ENCODE results near the gene TERT.
"Not testable (repeated sequence)": the region's sequence is repeated elsewhere in the genome, so short reads cannot be mapped to it uniquely, and the experiment has no call there.

Gene TERT

DNA sequence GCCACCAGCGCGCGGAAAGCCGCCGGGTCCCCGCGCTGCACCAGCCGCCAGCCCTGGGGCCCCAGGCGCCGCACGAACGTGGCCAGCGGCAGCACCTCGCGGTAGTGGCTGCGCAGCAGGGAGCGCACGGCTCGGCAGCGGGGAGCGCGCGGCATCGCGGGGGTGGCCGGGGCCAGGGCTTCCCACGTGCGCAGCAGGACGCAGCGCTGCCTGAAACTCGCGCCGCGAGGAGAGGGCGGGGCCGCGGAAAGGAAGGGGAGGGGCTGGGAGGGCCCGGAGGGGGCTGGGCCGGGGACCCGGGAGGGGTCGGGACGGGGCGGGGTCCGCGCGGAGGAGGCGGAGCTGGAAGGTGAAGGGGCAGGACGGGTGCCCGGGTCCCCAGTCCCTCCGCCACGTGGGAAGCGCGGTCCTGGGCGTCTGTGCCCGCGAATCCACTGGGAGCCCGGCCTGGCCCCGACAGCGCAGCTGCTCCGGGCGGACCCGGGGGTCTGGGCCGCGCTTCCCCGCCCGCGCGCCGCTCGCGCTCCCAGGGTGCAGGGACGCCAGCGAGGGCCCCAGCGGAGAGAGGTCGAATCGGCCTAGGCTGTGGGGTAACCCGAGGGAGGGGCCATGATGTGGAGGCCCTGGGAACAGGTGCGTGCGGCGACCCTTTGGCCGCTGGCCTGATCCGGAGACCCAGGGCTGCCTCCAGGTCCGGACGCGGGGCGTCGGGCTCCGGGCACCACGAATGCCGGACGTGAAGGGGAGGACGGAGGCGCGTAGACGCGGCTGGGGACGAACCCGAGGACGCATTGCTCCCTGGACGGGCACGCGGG is at the start of gene TERT:
Gene TERT (minus strand): TSS at position 234 of the 815 bp plus-strand sequence. CDS start 79 bp downstream, at position 155.
- DNase-seq, result peak in 1 of 2 experiments; percentile 23
- TF ChIP-seq POLR2A (IDR thresholded peaks at IDR 0.05; ENCODE audit: low read length) (no peak), GATA1 (IDR thresholded peaks at IDR 0.05; ENCODE audit: low read depth, low read length) (no peak)

DNA sequence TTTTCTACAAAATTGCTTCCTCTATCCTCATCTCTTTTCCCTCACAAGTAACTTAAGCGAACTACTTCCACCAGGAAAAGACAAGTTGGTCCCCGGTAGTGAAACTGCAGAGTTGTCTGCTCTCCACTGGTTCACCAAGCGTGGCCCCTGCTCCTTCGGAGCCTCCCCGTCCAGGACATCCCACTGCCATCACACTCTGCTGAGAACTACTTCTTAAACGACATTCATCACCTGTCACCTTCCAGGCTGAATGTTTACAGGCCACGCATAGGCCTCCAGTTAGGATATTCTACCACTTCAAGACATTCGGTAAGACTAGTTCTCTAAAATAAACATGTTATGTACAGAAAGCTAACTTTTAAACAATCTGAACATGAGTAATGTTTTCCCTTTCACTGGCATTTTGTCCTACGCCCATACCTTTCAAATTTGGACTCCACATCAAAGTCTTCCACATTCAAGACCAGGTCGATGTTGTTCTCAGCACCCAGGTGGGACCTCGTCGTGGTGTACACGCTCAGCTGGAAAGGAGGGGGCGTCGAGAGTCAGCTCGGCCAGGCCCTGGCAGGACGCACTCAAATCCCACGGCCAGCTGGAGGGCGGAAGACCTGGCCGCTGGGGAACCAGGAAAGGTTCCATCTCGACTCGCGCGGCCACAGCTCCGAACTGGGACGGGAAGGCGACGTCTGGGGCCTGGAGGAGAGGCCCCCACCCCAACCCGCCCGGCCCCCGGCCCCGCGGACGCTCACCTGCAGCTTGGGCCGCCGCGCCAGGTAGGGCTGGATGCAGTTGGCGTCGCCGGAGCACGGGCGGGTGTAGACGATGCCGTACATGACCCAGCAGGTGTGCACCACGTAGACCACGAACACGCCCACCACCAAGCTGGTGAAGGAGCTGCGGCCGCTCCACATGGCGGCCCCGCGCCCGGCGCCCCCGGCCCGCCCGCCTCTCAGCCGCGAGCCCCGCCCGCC is 49.3 kb upstream of the TERT start:
- DNase-seq, result peak; percentile 43 to 55

DNA sequence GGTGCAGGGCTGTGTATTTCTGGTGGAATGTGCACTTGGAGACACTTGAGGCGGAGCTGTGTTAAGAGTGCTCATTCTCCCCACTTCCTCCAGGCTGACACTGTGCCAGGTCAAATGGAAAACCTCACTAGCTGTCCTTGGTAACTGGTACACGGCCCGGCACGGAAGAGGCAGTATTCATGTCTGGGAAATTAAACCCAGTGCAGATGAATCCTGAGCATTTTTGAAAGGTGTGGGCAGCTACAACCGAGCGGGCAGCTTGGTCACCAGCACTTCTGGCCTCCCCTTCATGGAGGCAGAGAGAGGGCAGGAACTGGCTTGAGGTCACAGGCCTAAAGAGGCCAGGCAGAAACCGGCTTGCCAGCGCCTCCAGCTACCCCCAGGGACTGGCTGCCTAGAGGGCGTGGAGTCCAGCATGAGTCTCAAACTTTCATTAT is 48.5 kb upstream of the TERT start:
- DNase-seq, result no peak
- TF ChIP-seq GATA1 (IDR thresholded peaks at IDR 0.05; ENCODE audit: low read depth, low read length), result no peak
- TF ChIP-seq POLR2A (IDR thresholded peaks at IDR 0.05; ENCODE audit: low read length), result no peak

More for the DNA sequence above, 49.3 kb upstream of the TERT start:
- TF ChIP-seq POLR2A (IDR thresholded peaks at IDR 0.05; ENCODE audit: low read length) (no peak), GATA1 (IDR thresholded peaks at IDR 0.05; ENCODE audit: low read depth, low read length) (no peak)

DNA sequence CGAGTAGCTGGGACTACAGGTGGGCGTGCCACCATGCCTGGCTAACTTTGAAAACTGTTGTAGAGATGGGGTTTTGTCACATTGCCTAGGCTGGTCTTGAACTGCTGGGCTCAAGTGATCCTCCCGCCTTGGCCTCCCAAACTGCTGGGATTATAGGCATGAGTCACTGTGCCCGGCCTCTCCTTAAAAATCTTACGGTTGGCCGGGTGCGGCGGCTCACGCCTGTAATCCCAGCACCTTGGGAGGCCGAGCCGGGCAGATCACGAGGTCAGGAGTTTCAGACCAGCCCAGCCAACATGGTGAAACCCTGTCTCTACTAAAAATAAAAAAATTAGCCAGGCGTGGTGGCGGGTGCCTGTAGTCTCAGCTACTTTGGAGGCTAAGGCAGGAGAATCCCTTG is 47.8 kb upstream of the TERT start:
- DNase-seq, result not testable (repeated sequence)

DNA sequence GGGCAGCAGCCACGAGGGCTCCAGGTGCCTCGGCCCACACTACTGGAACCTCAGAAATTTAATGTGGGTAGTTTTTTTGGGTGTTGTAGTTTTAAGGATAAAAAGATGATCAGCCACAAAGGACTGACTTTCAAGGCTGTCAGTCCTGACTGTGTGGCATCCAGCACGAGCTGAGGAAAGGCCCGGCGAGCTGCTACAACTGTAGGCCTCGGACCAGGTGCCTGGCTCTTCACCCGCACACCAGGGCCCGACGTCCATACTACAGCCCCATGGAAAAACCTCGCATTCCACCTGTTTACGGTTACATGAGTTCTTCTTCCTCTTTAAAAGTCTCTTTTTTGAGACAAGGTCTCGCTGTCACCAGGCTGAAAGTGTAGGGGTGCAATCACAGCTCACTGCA is 47.4 kb upstream of the TERT start:
- DNase-seq, result no peak
- TF ChIP-seq GATA1 (IDR thresholded peaks at IDR 0.05; ENCODE audit: low read depth, low read length) (no peak), POLR2A (IDR thresholded peaks at IDR 0.05; ENCODE audit: low read length) (no peak)

DNA sequence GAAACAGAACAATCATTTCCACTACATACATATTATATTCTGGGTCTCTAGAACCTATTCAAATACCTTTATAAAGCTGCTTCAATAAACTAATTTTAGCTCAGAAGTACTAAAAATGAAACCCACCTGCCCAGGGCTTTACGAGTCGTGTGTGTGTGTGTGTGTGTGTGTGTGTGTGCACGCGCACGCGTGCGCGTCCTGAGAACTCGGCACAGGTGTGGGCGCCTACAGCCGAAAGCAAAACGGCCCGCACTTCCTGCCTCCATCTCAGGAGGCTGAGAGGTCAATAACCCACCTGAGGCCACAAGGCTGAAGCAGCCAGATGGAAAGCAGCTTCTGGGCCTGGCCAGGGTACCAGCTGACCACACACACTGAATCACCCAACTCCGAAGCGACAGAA is 47.0 kb upstream of the TERT start:
- no peak for DNase-seq
- TF ChIP-seq GATA1 (IDR thresholded peaks at IDR 0.05; ENCODE audit: low read depth, low read length) (no peak), POLR2A (IDR thresholded peaks at IDR 0.05; ENCODE audit: low read length) (no peak)

DNA sequence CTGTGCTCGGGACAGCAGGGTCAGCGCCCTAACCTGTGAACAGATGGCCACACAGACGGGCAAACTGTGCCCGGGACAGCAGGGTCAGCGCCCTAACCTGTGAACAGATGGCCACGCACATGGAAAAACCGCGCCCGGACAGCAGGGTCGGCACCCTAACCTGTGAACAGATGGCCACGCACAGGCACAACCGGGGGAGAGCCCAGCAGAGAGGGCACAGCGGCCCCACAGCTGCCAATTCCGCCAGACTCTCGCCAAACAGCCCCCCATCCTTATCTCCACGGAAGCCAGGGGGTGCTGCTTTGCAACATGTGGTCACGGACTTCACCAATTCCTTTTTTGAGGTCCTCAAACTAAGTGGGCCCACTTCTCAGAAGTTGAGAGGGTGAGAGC is 44.9 kb upstream of the TERT start:
- not testable (repeated sequence) for DNase-seq

DNA sequence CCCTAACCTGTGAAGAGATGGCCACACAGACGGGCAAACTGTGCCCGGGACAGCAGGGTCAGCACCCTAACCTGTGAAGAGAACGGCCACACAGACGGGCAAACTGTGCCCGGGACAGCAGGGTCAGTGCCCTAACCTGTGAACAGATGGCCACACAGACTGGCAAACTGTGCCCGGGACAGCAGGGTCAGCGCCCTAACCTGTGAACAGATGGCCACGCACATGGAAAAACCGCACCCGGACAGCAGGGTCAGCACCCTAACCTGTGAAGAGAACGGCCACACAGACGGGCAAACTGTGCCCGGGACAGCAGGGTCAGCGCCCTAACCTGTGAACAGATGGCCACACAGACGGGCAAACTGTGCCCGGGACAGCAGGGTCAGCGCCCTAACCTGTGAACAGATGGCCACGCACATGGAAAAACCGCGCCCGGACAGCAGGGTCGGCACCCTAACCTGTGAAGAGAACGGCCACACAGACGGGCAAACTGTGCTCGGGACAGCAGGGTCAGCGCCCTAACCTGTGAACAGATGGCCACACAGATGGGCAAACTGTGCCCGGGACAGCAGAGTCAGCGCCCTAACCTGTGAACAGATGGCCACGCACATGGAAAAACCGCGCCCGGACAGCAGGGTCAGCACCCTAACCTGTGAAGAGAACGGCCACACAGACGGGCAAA is 44.4 kb upstream of the TERT start:
- not testable (repeated sequence) for DNase-seq

DNA sequence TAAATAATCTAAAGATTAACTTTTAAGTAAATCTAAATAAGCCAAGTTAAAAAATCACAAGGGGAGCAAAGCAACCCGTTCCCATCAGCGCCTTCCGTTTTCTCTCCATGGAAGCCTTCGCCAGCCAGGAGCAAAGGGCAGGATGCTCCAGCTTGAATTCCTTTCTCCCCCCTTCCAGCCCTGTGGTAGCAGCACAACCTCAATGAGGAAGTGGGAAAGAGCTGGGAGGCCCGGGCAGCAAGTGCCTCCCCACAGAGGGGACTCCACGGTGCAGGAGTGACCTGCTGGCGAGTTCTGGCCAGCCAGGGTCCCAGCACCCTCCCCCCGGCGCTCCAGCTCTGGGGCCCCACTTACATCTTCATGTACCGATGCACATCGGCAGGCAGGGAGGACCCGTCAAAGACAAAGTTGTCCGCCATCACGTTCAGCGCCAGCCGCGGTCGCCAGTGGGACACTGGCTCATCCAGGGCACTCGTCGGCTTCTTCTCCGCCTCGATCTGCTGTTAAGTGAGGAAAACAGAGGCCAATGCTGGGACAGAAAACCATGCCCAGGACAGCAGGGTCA is 43.7 kb upstream of the TERT start:
- DNase-seq, result no peak
- TF ChIP-seq POLR2A (IDR thresholded peaks at IDR 0.05; ENCODE audit: low read length) (no peak), GATA1 (IDR thresholded peaks at IDR 0.05; ENCODE audit: low read depth, low read length) (no peak)

DNA sequence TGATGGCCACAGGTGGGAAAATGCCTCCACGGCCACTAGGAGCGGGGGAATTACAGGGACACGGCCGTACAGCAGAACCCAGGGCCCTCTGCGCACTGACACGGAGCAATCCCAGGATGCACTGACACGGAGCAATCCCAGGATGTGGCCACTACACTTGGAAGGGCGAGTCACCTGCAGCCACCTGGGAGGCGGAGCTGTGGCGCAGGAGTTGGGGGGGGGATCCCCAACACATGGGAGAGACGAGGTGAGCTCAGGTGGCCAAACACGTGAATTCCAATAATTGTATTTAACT is 43.3 kb upstream of the TERT start:
- DNase-seq, result no peak

DNA sequence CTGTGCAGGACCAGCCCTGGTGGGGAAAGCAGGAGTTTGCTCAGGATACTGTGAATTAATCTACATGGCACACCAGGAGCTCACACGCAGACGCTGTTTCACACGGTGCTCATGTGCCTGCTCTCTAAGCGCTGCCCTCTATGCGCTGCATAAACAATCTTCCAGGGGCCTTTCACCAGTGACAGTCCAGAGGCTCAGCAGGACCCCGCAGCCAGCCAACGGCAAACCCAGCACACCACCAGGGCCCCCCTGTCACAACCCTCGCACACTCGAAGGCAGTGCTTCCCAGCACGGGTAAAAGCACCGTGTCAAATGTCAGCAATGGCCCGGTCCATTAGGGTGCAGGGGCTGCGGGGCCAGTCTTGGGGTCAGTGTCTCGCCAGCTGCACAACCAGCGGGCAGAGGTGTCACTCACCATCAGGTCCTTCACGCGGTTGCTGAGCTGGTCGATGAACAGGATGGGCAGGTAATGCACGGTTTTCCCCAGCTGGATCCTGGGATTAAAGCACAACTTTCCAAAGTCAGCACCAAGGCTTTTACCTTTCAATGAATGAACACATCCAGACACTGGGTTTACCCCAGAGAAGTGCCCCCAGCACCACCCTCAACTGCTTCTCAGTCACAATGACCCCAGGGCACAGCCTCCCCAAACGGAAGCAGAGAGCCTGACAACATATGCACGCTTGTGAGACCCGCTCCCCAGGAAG is 42.8 kb upstream of the TERT start:
- no peak for DNase-seq
- no peak for TF ChIP-seq POLR2A (IDR thresholded peaks at IDR 0.05; ENCODE audit: low read length)
- TF ChIP-seq GATA1 (IDR thresholded peaks at IDR 0.05; ENCODE audit: low read depth, low read length), result no peak

More for the DNA sequence above, 43.3 kb upstream of the TERT start:
- TF ChIP-seq GATA1 (IDR thresholded peaks at IDR 0.05; ENCODE audit: low read depth, low read length) (no peak), POLR2A (IDR thresholded peaks at IDR 0.05; ENCODE audit: low read length) (no peak)

DNA sequence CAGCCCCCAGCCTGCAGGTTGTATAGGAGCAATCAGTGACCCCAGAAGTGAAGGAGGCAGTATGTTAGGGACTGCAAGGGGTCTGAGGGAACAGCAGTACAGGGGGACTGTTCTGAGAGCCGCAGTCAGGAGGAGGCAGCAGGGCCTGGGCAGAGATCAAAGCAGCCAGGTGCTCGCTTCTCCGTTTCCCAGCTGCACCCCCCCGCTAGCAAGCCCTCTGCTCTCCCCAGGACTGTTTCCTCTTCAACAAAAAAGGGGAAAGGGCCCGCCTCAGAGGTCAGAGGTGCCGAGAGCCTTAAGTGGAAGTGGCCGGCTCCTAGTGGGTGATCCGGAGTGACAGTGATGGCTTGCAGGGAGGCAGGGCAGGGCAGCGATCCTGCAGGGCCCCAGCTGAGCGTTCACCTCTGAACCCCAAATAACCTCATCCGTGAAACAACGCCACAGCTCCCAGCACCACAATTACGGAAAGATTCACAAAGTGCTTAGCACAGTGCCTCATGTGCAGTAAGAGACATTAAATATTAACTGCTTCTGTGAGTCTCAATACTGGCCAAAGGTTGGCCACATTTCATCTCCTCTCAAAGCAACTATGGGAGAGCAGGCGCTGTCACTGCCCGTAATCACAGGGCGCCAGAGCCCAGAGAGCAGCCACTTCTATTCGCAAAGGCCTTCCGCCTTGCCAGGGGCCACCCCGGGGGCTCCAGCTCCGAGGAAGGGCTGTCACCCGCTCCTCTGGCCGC is 42.1 kb upstream of the TERT start:
- DNase-seq, result no peak
- TF ChIP-seq GATA1 (IDR thresholded peaks at IDR 0.05; ENCODE audit: low read depth, low read length) (no peak), POLR2A (IDR thresholded peaks at IDR 0.05; ENCODE audit: low read length) (no peak)

DNA sequence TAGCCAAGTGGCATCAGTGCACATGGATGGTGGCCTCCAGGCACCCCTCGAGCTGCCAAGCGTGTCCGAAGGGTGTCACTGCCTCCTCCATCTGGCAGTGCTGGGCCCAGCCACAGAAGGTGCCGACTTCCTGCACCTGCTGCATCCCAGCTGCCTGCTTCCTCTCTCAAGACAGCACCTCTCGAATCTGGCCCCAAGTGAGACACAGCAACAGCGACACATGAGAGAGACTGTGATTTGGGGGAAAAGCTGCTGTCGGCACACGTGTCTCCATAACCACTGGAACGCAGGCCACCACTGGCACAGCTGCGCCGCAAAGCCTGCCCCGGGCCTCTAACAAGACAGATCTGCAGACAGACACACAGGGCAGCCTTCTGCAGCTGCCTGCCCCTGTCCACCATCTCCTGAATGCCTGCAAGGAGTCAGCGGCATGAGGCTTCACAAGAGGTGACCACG is 41.3 kb upstream of the TERT start:
- DNase-seq, result no peak

More for the DNA sequence above, 41.3 kb upstream of the TERT start:
- TF ChIP-seq POLR2A (IDR thresholded peaks at IDR 0.05; ENCODE audit: low read length) (no peak), GATA1 (IDR thresholded peaks at IDR 0.05; ENCODE audit: low read depth, low read length) (no peak)
